Rectal smooth muscle tissue (tissue), 1 donor: ENCODE measurements around the gene KIRREL2.
A peak's percentile ranks its signal among the peaks of the same experiment; 100 is the strongest.

Experiments used
- H3K27ac ChIP-seq: one replicate; pipeline ENCODE4 v1.7.0; 2013; ENCODE audit warnings: low read depth, low read length, inconsistent platforms
- H3K27me3 ChIP-seq: one replicate; pipeline ENCODE4 v1.7.0; 2013; ENCODE audit warnings: low read length; ENCODE audit not compliant: control insufficient read depth, insufficient read depth
- H3K36me3 ChIP-seq: one replicate; pipeline ENCODE4 v1.7.0; 2013; ENCODE audit warnings: low read length; ENCODE audit not compliant: control insufficient read depth, insufficient read depth
- H3K4me1 ChIP-seq: one replicate; pipeline ENCODE4 v1.7.0; 2013; ENCODE audit warnings: low read length; ENCODE audit not compliant: control insufficient read depth, insufficient read depth
- H3K4me3 ChIP-seq: one replicate; pipeline ENCODE4 v1.7.0; 2013; ENCODE audit warnings: low read length
- H3K9ac ChIP-seq: one replicate; pipeline ENCODE4 v1.7.0; 2013; ENCODE audit warnings: low read length

KIRREL2 gene

GRCh38 chr19:35897706-35898451 lies 41.2 kb downstream of the KIRREL2 start:
- peaks cover 2% of the 10 kb centered on the region for H3K4me1 ChIP-seq
- no peak overlapping the region for H3K9ac ChIP-seq
- no peaks in the 10 kb centered on the region for H3K27me3 ChIP-seq
- H3K4me3 ChIP-seq = peak overlapping the region; percentile 84
- no peak overlapping the region for H3K27ac ChIP-seq
- peaks cover 14% of the 10 kb centered on the region for H3K36me3 ChIP-seq

- peaks cover 10% of the 10 kb centered on the region for H3K36me3 ChIP-seq
- peak overlapping the region; percentile 66 for H3K9ac ChIP-seq
- peaks cover 2% of the 10 kb centered on the region for H3K4me1 ChIP-seq
- H3K4me3 ChIP-seq = peak overlapping the region; percentile 84
- peak overlapping the region; percentile 77 for H3K27ac ChIP-seq
- H3K27me3 ChIP-seq = no peaks in the 10 kb centered on the region
Observed at GRCh38 chr19:35898499-35898809, 41.7 kb downstream of the KIRREL2 start.

- Histone ChIP-seq H3K36me3 (peaks cover 6% of the 10 kb centered on the region), H3K27me3 (no peaks in the 10 kb centered on the region), H3K4me1 (peaks cover 2% of the 10 kb centered on the region), H3K9ac (peak overlapping the region; percentile 35), H3K4me3 (peak overlapping the region; percentile 84), H3K27ac (peak overlapping the region; percentile 77)
Observed at GRCh38 chr19:35899547-35900214, 43.0 kb downstream of the KIRREL2 start.

DNA sequence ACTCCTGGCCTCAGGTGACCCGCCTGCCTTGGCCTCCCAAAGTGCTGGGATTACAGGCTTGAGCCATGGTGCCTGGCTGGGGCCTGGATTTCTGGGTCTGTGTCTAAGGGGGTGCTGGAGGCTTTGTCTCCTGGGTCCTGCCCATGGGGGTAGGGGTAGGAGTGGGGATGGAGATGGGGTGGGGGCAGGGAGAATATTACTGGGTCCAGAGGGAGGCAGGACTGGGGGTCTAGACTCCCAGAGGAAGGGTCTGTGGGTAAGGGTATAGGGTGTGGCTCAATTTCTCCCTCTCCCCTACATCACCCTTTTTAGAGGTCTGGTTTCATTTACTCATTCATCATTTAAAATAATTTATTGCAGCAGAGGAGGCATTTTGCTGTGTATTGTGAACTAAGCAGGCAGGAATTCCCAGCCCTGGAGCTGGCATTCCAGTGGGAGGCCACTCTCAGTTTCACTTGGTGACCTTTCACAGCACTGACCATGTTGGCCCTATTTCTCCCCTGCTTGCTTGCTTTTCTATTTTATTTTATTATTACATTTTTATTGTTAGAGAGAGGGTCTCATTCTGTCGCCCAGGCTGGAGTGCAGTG lies 44.4 kb downstream of the KIRREL2 start:
- no peaks in the 10 kb centered on the region for H3K27me3 ChIP-seq
- H3K4me3 ChIP-seq = peak overlapping the region; percentile 84
- peak overlapping the region; percentile 27 for H3K27ac ChIP-seq
- no peak overlapping the region for H3K9ac ChIP-seq
- H3K4me1 ChIP-seq = peaks cover 2% of the 10 kb centered on the region
- peaks cover 2% of the 10 kb centered on the region for H3K36me3 ChIP-seq

DNA sequence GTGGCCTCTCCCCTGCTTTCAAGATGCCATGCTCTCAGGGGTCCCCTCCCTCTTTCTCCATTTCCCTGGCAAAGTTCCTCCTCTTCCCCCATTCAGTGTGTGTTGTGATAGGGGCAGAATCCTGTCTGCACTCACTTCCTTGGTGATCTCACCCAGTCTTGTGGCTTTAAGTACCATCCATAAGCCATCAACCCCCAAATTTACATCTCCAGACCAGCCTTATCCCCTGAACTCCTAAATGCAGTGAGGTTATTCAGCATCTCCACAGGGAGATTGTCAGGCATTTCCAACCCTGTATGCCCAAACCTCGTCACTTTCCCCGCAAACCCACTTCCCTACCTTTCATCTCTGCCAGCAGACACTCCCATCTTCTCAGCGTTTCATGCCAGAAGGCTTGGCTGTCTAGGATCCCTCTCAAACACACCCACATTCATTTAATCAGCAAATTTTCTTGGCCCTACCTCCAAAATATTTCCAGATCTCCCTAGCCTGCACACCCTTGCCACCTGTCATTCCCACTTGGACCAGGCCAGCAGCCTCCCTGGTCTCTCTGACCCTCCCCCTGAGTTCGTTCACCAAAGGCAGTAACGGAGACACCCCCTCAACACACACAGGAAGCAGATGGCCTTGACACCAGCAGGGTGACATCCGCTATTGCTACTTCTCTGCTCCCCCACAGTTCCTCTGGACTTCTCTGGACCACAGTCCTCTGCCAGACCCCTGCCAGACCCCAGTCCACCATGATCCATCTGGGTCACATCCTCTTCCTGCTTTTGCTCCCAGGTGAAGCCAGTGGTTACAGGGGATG lies 45.3 kb downstream of the KIRREL2 start, which contains the start of gene HCST:
Gene HCST (plus strand): TSS at position 676 of the 808 bp plus-strand sequence. CDS start 65 bp downstream, at position 741.
- H3K4me1 ChIP-seq = peaks cover 2% of the 10 kb centered on the region
- H3K36me3 ChIP-seq = no peaks in the 10 kb centered on the region
- peak within 1 kb of the TSS; percentile 47 for H3K4me3 ChIP-seq
- no peaks in the 10 kb centered on the region for H3K27me3 ChIP-seq
- H3K9ac ChIP-seq = no peak within 1 kb of the TSS
- peak within 1 kb of the TSS; percentile 52 for H3K27ac ChIP-seq

DNA sequence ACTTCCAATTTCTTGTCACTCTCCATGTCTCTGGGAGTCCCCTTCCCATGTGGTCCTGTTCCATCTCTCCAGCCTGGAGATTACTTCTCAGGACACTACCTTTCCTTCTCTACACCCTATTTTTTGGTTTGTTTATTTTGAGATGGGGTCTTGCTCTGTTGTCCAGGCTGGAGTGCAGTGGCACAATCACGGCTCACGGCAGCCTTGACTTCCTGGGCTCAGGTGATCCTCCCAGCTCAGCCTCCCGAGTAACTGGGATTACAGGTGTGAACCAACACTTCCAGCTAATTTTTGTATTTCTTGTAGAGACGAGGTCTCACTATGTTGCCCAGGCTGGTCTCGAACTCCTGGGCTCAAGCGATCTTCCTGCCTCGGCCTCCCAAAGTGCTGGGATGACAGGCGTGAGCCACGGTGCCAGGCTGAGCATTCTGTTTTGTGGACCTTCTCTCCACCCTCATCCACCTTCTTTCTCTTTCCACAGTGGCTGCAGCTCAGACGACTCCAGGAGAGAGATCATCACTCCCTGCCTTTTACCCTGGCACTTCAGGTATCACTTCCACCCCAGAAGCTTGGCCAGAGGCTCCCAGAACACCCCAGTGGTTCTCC lies 46.3 kb downstream of the KIRREL2 start:
- Histone ChIP-seq H3K27me3 (no peaks in the 10 kb centered on the region), H3K9ac (no peak overlapping the region), H3K27ac (peak overlapping the region; percentile 52), H3K4me3 (peak overlapping the region; percentile 47), H3K36me3 (no peaks in the 10 kb centered on the region), H3K4me1 (peaks cover 2% of the 10 kb centered on the region)

GRCh38 chr19:35903550-35904179 lies 47.0 kb downstream of the KIRREL2 start:
- Histone ChIP-seq H3K9ac (no peak overlapping the region), H3K36me3 (no peaks in the 10 kb centered on the region), H3K27me3 (no peaks in the 10 kb centered on the region), H3K27ac (peak overlapping the region; percentile 52), H3K4me3 (peak overlapping the region; percentile 47), H3K4me1 (no peaks in the 10 kb centered on the region)

- Histone ChIP-seq H3K27me3 (no peaks in the 10 kb centered on the region), H3K27ac (no peak overlapping the region), H3K4me3 (no peak overlapping the region)
Observed at GRCh38 chr19:35904311-35905068, 47.8 kb downstream of the KIRREL2 start.

GRCh38 chr19:35905178-35905727 lies 48.5 kb downstream of the KIRREL2 start:
- H3K4me3 ChIP-seq = no peak overlapping the region
- no peak overlapping the region for H3K27ac ChIP-seq
- H3K9ac ChIP-seq = no peak overlapping the region
- H3K27me3 ChIP-seq = no peaks in the 10 kb centered on the region
- no peaks in the 10 kb centered on the region for H3K4me1 ChIP-seq
- H3K36me3 ChIP-seq = no peaks in the 10 kb centered on the region

More at GRCh38 chr19:35904311-35905068, 47.8 kb downstream of the KIRREL2 start:
- Histone ChIP-seq H3K36me3 (no peaks in the 10 kb centered on the region), H3K4me1 (no peaks in the 10 kb centered on the region), H3K9ac (no peak overlapping the region)

GRCh38 chr19:35907377-35907745 lies 50.6 kb downstream of the KIRREL2 start:
- H3K36me3 ChIP-seq = no peaks in the 10 kb centered on the region
- no peaks in the 10 kb centered on the region for H3K27me3 ChIP-seq
- peak overlapping the region; percentile 28 for H3K27ac ChIP-seq
- H3K4me3 ChIP-seq = peak overlapping the region; percentile 32
- H3K4me1 ChIP-seq = no peaks in the 10 kb centered on the region
- H3K9ac ChIP-seq = no peak overlapping the region

- Histone ChIP-seq H3K27me3 (no peaks in the 10 kb centered on the region), H3K36me3 (no peaks in the 10 kb centered on the region), H3K27ac (peak within 1 kb of the TSS; percentile 28), H3K4me1 (no peaks in the 10 kb centered on the region), H3K4me3 (peak within 1 kb of the TSS; percentile 32), H3K9ac (no peak within 1 kb of the TSS)
Observed at GRCh38 chr19:35908010-35908441, 51.3 kb downstream of the KIRREL2 start, which contains the start of gene TYROBP. TSS of gene TYROBP (minus strand) at chr19:35908295. CDS start at chr19:35908228, 67 bp downstream.
